ENCODE results near the gene LRRC18.

LRRC18 gene

DNA sequence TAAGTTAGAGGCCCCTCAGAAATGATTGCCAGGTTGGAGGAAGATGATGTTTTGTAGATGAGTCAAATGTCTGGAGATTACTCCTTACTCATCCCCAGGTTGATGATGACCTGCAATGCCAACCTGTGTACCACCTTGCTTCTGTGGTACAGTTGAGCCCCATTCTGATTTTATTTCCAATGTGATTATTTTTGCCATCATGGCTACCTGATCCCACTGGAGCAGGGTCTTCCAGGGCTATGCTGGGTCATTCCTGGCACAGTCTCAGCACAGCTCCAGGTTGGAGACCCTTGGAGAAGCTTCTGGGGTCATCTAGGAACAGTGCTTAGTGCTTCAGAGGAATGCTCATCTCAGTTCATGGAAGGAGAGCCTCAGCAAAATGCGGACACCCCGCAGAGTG is 34.3 kb downstream of the LRRC18 start:
- no peak for DNase-seq

- no peak for DNase-seq
Observed at GRCh38 chr10:48904861-48905260, 34.8 kb downstream of the LRRC18 start.

DNA sequence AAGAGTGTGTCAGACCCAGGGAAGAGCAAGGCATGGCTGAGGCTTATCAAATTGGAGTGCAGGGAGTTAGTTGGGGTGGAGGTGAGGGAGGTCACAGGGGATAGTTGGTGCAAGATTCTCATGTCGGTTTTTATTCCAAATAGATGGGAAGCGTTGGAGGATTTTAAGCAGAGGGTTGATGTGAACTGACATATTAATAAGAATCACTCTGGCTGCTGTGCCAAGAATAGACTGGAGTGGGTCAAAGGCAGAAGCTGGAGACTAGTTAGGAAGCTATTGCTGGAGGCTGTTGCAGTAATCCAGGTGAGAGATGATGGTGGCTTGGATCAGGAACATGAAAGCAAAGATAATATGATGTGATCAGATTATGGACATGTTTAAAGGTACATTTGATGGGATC is 36.5 kb downstream of the LRRC18 start:
- DNase-seq, result no peak

- no peak for DNase-seq
Observed at GRCh38 chr10:48902096-48902495, 37.5 kb downstream of the LRRC18 start.

DNA sequence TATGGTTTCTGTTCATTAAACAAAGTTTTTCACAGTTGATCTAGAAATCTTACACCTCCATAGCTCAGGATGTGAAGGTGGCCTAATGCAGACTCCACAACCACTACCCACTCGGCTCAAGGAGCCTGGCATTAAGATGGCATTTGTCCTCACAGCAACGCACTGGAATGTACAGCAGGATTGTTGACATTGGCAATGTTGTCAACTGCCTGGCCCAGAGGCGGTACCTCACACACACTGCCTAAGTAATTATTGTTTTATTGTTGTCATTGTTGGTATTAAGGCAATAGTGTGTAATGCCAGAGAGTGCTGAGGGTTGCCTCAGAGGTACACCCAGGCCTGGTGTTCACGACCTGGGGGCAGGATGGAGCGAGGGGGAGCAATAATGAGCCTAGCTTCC is 38.3 kb downstream of the LRRC18 start:
- DNase-seq, result no peak

- no peak for DNase-seq
Observed at GRCh38 chr10:48900371-48900801, 39.3 kb downstream of the LRRC18 start.

GRCh38 chr10:48899781-48900180 is 39.9 kb downstream of the LRRC18 start:
- no peak for DNase-seq

- DNase-seq, result no peak
Observed at GRCh38 chr10:48898426-48898825, 41.2 kb downstream of the LRRC18 start.

- no peak for DNase-seq
Observed at GRCh38 chr10:48897441-48897790, 42.2 kb downstream of the LRRC18 start.

GRCh38 chr10:48896756-48897440 is 42.7 kb downstream of the LRRC18 start:
- no peak for DNase-seq

DNA sequence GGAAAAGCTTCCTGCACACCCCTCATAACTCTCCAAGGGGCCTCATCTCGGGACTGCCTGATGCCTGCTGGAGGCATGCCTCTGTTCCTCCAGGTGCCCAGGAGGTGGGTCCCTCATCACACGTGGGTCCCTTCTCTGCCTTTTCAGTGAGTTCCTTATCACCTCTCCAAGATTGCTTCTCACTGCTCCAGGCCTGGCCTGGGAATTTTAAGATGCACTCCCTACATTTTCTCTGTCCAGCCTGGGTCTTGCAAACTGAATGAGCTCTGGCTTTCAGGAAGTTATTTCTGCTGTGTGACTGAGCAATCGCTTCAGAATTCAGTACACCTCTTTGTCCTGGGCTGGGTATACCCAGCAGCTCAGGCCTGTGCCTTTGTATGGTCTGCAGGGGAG is 43.8 kb downstream of the LRRC18 start:
- DNase-seq, result no peak

GRCh38 chr10:48894911-48895802 is 44.5 kb downstream of the LRRC18 start:
- no peak for DNase-seq

- no peak for DNase-seq
Observed at GRCh38 chr10:48890888-48891850, 48.5 kb downstream of the LRRC18 start.

DNA sequence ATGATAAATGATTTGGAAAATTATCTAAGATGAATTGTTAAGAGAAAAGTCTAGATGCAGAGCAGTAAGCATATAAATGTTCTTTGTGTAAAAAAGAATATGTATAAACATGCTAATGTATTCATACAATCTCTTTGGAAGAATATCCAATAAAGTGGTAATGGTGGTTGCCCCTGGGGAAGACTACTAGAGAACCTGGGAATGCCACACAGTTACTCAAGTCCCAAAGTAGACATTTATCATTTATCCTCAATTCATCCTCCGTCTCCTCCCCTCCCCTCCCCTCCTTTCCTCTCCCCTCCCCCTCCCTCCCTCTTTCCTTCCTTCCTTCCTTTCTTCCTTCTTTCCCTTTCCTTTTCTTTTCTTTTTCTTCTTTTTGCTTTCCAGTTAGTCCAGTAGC is 51.7 kb downstream of the LRRC18 start:
- DNase-seq, result no peak

GRCh38 chr10:48885376-48885775 is 54.3 kb downstream of the LRRC18 start:
- DNase-seq, result no peak

DNA sequence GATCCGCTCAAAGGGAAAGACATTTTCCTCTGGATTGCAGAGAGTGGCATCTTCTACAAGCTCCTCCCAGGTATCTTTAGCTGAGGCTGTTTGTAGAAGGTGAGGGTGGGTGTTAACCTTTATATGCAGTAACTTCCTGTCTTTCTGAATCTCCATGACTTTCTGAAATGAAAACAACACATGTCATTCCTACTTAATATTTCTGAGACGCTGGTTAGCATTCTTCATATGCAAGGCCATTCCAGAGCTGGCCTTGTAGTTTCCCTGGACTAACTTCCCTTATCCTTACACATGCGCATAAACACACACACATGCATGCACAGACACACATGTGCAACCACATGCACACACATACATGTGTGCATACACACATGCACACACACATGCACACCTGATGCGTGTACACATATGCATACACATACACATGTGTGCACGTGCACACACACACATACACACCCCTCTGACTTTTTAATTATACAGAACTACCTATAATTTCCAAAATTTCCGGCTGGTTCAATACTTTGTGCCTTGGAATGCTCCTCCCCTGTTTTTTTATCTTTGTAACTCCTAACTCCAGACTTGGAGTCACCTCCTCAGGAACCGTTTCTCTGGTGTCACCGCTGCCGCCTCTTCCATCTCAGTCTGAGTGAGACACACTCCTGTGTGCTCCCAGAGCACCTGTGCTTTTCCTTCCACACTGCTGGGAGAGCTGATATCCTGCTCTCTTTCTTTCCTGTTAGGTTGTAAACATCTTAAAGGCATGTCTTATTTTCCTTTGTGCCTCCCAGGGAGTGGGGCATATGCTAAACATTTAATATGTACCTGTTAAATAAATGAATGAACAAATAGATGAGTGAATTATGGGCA is 55.2 kb downstream of the LRRC18 start:
- no peak for DNase-seq

- DNase-seq, result no peak
Observed at GRCh38 chr10:48883701-48884100, 55.9 kb downstream of the LRRC18 start.

DNA sequence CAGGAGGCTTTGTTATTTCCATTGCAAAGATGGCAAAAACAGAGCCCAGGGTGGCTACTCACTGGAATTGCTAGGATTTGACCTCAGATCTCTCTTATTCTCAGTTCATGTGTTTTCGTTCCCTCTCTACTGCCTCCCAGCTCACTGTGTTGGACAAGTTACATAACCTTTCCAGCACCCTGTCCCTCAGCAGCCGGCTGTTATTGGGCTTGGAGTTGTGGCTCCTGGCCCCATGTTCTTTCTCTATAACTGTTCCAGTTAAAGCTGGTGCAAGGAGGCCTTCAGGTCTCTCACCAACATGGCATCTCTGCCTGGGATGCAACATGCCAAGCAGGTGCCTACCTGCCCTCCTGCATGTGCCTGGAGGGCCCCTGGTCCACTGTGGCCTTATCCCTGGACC is 56.8 kb downstream of the LRRC18 start:
- no peak for DNase-seq

GRCh38 chr10:48881937-48882336 is 57.7 kb downstream of the LRRC18 start:
- DNase-seq, result no peak

- DNase-seq, result no peak
Observed at GRCh38 chr10:48880016-48880705, 59.5 kb downstream of the LRRC18 start.

GRCh38 chr10:48879451-48879850 is 60.2 kb downstream of the LRRC18 start:
- no peak for DNase-seq

- DNase-seq, result no peak
Observed at GRCh38 chr10:48878091-48878490, 61.5 kb downstream of the LRRC18 start.

All from NCI-H187 treated with DMSO at 0.1 percent for 48 hours (cell line).